Keratinocyte (primary cell): ENCODE data around the gene RNF144A. TPM values are rescaled to one million over a fixed set of nuclear protein-coding genes. Genes with fewer than 3 reads are reported as not detected.

Source experiments
- DNase-seq: peaks from one replicate; pipeline ENCODE4 v3.0.0-alpha.2; 2011; ENCODE audit warnings: low read depth, missing footprints, low spot score
- FAIRE-seq: peaks from 2 replicates; lab custom pipeline; 2011; peaks lifted over from hg19 to GRCh38; lab: Jason Lieb, UNC
- H2AFZ ChIP-seq: 2 replicates; pipeline ENCODE4 v1.6.0; 2012; ENCODE audit warnings: low read length, control low read depth, inconsistent platforms; ENCODE audit not compliant: control insufficient read depth
- H3K27ac ChIP-seq: 2 replicates; pipeline ENCODE4 v1.5.1; 2011; ENCODE audit warnings: low read length; ENCODE audit not compliant: control insufficient read depth, insufficient read depth
- H3K27me3 ChIP-seq: 3 replicates; pipeline ENCODE4 v1.6.0; 2011; ENCODE audit warnings: low read length; ENCODE audit not compliant: control insufficient read depth, insufficient read depth; ENCODE audit errors: extremely low read depth
- H3K36me3 ChIP-seq, 2 experiments: 2 replicates in 1 of 2; 3 replicates in 1 of 2; pipeline ENCODE4 v1.5.1; 2011; ENCODE audit warnings: low read length in 2 of 2, mild to moderate bottlenecking in 1 of 2; ENCODE audit not compliant: control insufficient read depth in 2 of 2, insufficient read depth in 2 of 2; ENCODE audit errors: extremely low read depth in 1 of 2
- H3K4me1 ChIP-seq: 3 replicates; pipeline ENCODE4 v1.5.1; 2011; ENCODE audit warnings: low read length; ENCODE audit not compliant: control insufficient read depth, insufficient read depth; ENCODE audit errors: extremely low read depth
- H3K4me2 ChIP-seq: 3 replicates; pipeline ENCODE4 v1.6.0; 2011; ENCODE audit warnings: low read depth, low read length; ENCODE audit not compliant: control insufficient read depth, insufficient read depth; ENCODE audit errors: extremely low read depth
- H3K4me3 ChIP-seq, 3 experiments: fragments of 200-600 bp in 1 of 3; sonication (generic) in 1 of 3; 2 replicates in 2 of 3; 3 replicates in 1 of 3; pipeline ENCODE4 v1.5.1; 2011 to 2016; ENCODE audit warnings: low read length in 3 of 3, mild to moderate bottlenecking in 3 of 3, control low read depth in 2 of 3, inconsistent platforms in 1 of 3, low read depth in 1 of 3, mixed read lengths in 1 of 3, mixed run types in 1 of 3, moderate library complexity in 1 of 3; ENCODE audit not compliant: control insufficient read depth in 2 of 3, insufficient read depth in 2 of 3; ENCODE audit errors: extremely low read depth in 1 of 3
- H3K79me2 ChIP-seq: 2 replicates; pipeline ENCODE4 v1.6.0; 2012; ENCODE audit warnings: low read length; ENCODE audit not compliant: control insufficient read depth, insufficient read depth
- H3K9ac ChIP-seq: 3 replicates; pipeline ENCODE4 v1.6.0; 2011; ENCODE audit warnings: low read length; ENCODE audit not compliant: control insufficient read depth, insufficient read depth; ENCODE audit errors: extremely low read depth
- H3K9me1 ChIP-seq: 3 replicates; pipeline ENCODE4 v1.6.0; 2011; ENCODE audit warnings: low read length; ENCODE audit not compliant: control insufficient read depth, insufficient read depth; ENCODE audit errors: extremely low read depth
- H3K9me3 ChIP-seq: 2 replicates; pipeline ENCODE4 v1.5.1; 2012; ENCODE audit warnings: low read depth, low read length; ENCODE audit not compliant: control insufficient read depth
- H4K20me1 ChIP-seq: 3 replicates; pipeline ENCODE4 v1.6.0; 2011; ENCODE audit warnings: low read length; ENCODE audit not compliant: control insufficient read depth, insufficient read depth; ENCODE audit errors: extremely low read depth
- CTCF ChIP-seq, 3 experiments: IDR thresholded peaks in 1 of 3; conservative IDR thresholded peaks in 1 of 3; optimal IDR thresholded peaks in 1 of 3; 2 replicates in 2 of 3; 3 replicates in 1 of 3; pipeline versions ENCODE3 to v1.5.1; 2011; ENCODE audit warnings: low read length in 3 of 3, mild to moderate bottlenecking in 3 of 3, moderate library complexity in 2 of 3, control low read depth in 1 of 3, inconsistent platforms in 1 of 3; ENCODE audit not compliant: insufficient read depth in 2 of 3; ENCODE audit errors: extremely low read depth in 1 of 3
- EZH2 ChIP-seq: IDR thresholded peaks from one replicate; pipeline ENCODE4 v1.6.1; 2012; ENCODE audit warnings: inconsistent platforms, mild to moderate bottlenecking, low read length, moderate library complexity
- dilution Hi-C: fragments of 300-500 bp; cut with MboI; formaldehyde crosslinking; loops from one replicate; pipeline ENCODE4 v1.7.0; 2020; ENCODE audit warnings: low sequenced_read_pairs; ENCODE audit not compliant: extremely low pct_ligation_motif_present
- polyA plus RNA-seq, 5 experiments: library from polyadenylated mRNA; depleted of rRNA in 3 of 5; stranded (reverse) in 3 of 5; stranded (forward) in 1 of 5; unstranded in 1 of 5; fragments of >200 nt; gene quantifications; 1 replicate in 1 of 5; 2 replicates in 3 of 5; 3 replicates in 1 of 5; pipeline versions ENCODE4 v1.2.1 to v1.2.3, GENCODE V29; 2011 to 2012; ENCODE audit warnings: missing spikeins in 2 of 5, low read depth in 1 of 5, low replicate concordance in 1 of 5

Gene RNF144A
- polyA plus RNA-seq, 1 donor (not counting 4 experiments of a cell fraction or from before 2014, with no cell fraction given): 1.4 TPM

DNA sequence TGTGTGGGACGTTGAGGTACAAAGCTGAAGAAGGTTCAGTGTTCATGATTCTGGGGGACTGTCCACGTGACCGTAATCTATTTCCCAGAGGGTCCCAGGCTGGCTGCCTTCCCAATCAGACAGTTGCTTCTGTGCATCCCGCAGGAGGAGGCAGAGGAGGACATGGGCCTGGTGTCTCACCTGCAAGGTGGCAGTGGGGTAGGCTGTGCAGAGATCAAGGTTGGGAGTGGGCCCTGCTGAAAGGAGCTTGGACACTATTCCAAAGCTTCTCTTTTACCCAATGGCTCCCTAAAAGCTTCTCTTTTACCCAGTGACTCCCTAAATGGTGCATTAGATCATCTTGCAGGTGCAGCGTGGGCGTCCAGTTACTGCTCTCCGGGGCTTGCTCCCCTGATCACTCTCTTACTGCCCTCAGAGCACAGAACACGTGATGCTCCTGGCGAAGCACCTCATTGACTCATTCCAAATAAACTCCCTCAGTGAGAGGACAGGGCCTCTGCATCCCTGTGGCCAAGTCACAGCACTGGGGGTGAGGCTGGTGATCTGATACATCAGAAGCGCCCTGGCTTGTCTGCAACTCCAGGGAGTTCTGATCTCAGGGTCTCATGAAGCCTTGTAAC lies 41.5 kb downstream of the RNF144A start:
- no peaks in the 10 kb centered on the region for H3K36me3 ChIP-seq
- no peak for FAIRE-seq
- H2AFZ ChIP-seq: no peak overlapping the region
- H3K4me1 ChIP-seq: no peaks in the 10 kb centered on the region
- H3K4me2 ChIP-seq: no peak overlapping the region
- H3K27ac ChIP-seq: no peak overlapping the region
- H3K9ac ChIP-seq: no peak overlapping the region
- no peaks in the 10 kb centered on the region for H3K9me3 ChIP-seq
- H3K79me2 ChIP-seq: no peaks in the 10 kb centered on the region
- no peaks in the 10 kb centered on the region for H3K27me3 ChIP-seq
- no peak for DNase-seq
- TF ChIP-seq CTCF (optimal IDR thresholded peaks at IDR 0.05 in 1 of 3, IDR thresholded peaks at IDR 0.05 in 1 of 3, conservative IDR thresholded peaks at IDR 0.05 in 1 of 3; ENCODE audit: extremely low read depth in 1 of 3, insufficient read depth in 2 of 3, low read length in 3 of 3) (no peak), EZH2 (no peak)
- dilution Hi-C loops: no loop called here
- H4K20me1 ChIP-seq: no peaks in the 10 kb centered on the region
- H3K9me1 ChIP-seq: no peaks in the 10 kb centered on the region
- H3K4me3 ChIP-seq: no peak overlapping the region

DNA sequence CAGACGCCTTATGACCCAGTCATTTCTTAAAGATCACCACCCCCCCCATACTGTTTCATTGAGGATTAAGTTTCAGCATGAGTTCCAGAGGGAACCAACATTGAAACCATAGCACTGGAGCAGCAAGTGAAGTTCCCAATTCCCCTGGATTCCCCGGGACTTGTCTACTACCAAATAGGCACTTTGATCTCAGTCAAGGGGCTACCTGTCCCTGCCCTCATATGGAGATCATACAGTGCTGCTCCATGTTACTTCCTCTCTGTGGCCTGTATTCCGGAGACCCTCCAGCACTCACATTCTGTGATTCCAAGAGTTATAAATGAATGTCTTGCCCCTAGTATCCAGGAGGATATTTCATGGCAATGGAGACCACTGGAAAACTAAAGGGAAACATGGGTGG lies 42.5 kb downstream of the RNF144A start:
- no peak for TF ChIP-seq CTCF (optimal IDR thresholded peaks at IDR 0.05 in 1 of 3, IDR thresholded peaks at IDR 0.05 in 1 of 3, conservative IDR thresholded peaks at IDR 0.05 in 1 of 3; ENCODE audit: extremely low read depth in 1 of 3, insufficient read depth in 2 of 3, low read length in 3 of 3)
- no peak for TF ChIP-seq EZH2
- Histone ChIP-seq H2AFZ (no peak overlapping the region), H4K20me1 (no peaks in the 10 kb centered on the region), H3K4me1 (no peaks in the 10 kb centered on the region), H3K9me1 (no peaks in the 10 kb centered on the region), H3K27ac (no peak overlapping the region), H3K4me3 (no peak overlapping the region), H3K27me3 (no peaks in the 10 kb centered on the region), H3K4me2 (no peak overlapping the region), H3K9me3 (no peaks in the 10 kb centered on the region), H3K79me2 (no peaks in the 10 kb centered on the region), H3K9ac (no peak overlapping the region), H3K36me3 (no peaks in the 10 kb centered on the region)
- FAIRE-seq (no peak), DNase-seq (no peak)
- dilution Hi-C loops: no loop called here
